ENCODE results near the gene EXOSC1. TPM values are rescaled to one million over a fixed set of nuclear protein-coding genes. Genes with fewer than 3 reads are reported as not detected.

Gene EXOSC1
- total and polyA plus RNA-seq, 2 donors (not counting 3 experiments of a cell fraction or from before 2014, with no cell fraction given), result 50.7 to 52.9 TPM

GRCh38 chr10:97393034-97393573 is 52.7 kb downstream of the EXOSC1 start:
- Histone ChIP-seq H3K4me1 (ENCODE audit: control insufficient read depth, extremely low read depth, insufficient read depth, low read length) (no peaks in the 10 kb centered on the region), H3K27me3 (ENCODE audit: control insufficient read depth in 2 of 2, insufficient read depth in 2 of 2, low read length in 2 of 2) (no peaks in the 10 kb centered on the region), H4K20me1 (replicated peaks; ENCODE audit: control insufficient read depth, extremely low read depth, insufficient read depth, low read length) (no peaks in the 10 kb centered on the region), H3K4me2 (ENCODE audit: insufficient read depth, low read length) (no peak overlapping the region), H3K79me2 (ENCODE audit: control insufficient read depth, insufficient read depth, low read length) (no peaks in the 10 kb centered on the region), H3K4me3 (replicated peaks in 1 of 3; ENCODE audit: insufficient read depth in 1 of 3, low read depth in 1 of 3, low read length in 3 of 3) (no peak overlapping the region), H3K9ac (replicated peaks; ENCODE audit: extremely low read depth, insufficient read depth, low read length) (no peak overlapping the region), H3K27ac (ENCODE audit: insufficient read depth, low read depth, low read length) (no peak overlapping the region), H3K9me3 (replicated peaks; ENCODE audit: control insufficient read depth, insufficient read depth, low read length) (no peaks in the 10 kb centered on the region), H2AFZ (ENCODE audit: low read depth, low read length) (no peak overlapping the region), H3K36me3 (ENCODE audit: control insufficient read depth in 2 of 2, extremely low read depth in 1 of 2, insufficient read depth in 2 of 2, low read length in 2 of 2) (peaks cover 7 to 20% of the 10 kb centered on the region in 2 experiments), H3K9me1 (replicated peaks; ENCODE audit: control insufficient read depth, extremely low read depth, insufficient read depth, low read length) (no peaks in the 10 kb centered on the region)
- CTCF ChIA-PET, result no interaction called here
- DNase-seq (ENCODE audit: low read depth, low spot score) (no peak), FAIRE-seq (no peak)
- no TSS peak for BruUV-seq (replicated peaks)
- dilution Hi-C loops (cut with MboI; ENCODE audit: extremely low pct_ligation_motif_present, low sequenced_read_pairs) (no loop called here), intact Hi-C loops (cut with micrococcal nuclease) (no loop called here)
- TF ChIP-seq MAX (IDR thresholded peaks at IDR 0.05; ENCODE audit: insufficient read depth, insufficient read length) (no peak), MYC (IDR thresholded peaks at IDR 0.05; ENCODE audit: low read depth, low read length) (no peak), JUN (IDR thresholded peaks at IDR 0.05; ENCODE audit: borderline replicate concordance, insufficient read depth, insufficient read length, low read depth) (no peak), POLR2AphosphoS5 (IDR thresholded peaks at IDR 0.05; ENCODE audit: insufficient read depth, low read depth, low read length) (no peak), POLR2A (IDR thresholded peaks at IDR 0.05; ENCODE audit: low read depth, low read length) (no peak), FOS (IDR thresholded peaks at IDR 0.05; ENCODE audit: borderline replicate concordance, insufficient read depth, low read length) (no peak)
- TF ChIP-seq, protein P1, sequence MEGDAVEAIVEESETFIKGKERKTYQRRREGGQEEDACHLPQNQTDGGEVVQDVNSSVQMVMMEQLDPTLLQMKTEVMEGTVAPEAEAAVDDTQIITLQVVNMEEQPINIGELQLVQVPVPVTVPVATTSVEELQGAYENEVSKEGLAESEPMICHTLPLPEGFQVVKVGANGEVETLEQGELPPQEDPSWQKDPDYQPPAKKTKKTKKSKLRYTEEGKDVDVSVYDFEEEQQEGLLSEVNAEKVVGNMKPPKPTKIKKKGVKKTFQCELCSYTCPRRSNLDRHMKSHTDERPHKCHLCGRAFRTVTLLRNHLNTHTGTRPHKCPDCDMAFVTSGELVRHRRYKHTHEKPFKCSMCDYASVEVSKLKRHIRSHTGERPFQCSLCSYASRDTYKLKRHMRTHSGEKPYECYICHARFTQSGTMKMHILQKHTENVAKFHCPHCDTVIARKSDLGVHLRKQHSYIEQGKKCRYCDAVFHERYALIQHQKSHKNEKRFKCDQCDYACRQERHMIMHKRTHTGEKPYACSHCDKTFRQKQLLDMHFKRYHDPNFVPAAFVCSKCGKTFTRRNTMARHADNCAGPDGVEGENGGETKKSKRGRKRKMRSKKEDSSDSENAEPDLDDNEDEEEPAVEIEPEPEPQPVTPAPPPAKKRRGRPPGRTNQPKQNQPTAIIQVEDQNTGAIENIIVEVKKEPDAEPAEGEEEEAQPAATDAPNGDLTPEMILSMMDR (IDR thresholded peaks at IDR 0.05; ENCODE audit: extremely low read depth in 1 of 2, insufficient read depth in 1 of 2, low read depth in 1 of 2, low read length in 2 of 2), result no peak
- POLR2A ChIA-PET, result no interaction called here
